Activated CD8-positive, alpha-beta memory T cell treated with anti-CD3 and anti-CD28 coated beads, Interleukin-2, amount 50 U/mL, for 24 hours (primary cell): Measurements from ENCODE around the gene GLIS2.
"Not testable (repeated sequence)": the region's sequence is repeated elsewhere in the genome, so short reads cannot be mapped to it uniquely, and the experiment has no call there.

Experiments used
- DNase-seq: peaks from one replicate; pipeline ENCODE4 v3.0.0-alpha.2; 2020; ENCODE audit errors: extremely low read depth

GLIS2 gene

DNA sequence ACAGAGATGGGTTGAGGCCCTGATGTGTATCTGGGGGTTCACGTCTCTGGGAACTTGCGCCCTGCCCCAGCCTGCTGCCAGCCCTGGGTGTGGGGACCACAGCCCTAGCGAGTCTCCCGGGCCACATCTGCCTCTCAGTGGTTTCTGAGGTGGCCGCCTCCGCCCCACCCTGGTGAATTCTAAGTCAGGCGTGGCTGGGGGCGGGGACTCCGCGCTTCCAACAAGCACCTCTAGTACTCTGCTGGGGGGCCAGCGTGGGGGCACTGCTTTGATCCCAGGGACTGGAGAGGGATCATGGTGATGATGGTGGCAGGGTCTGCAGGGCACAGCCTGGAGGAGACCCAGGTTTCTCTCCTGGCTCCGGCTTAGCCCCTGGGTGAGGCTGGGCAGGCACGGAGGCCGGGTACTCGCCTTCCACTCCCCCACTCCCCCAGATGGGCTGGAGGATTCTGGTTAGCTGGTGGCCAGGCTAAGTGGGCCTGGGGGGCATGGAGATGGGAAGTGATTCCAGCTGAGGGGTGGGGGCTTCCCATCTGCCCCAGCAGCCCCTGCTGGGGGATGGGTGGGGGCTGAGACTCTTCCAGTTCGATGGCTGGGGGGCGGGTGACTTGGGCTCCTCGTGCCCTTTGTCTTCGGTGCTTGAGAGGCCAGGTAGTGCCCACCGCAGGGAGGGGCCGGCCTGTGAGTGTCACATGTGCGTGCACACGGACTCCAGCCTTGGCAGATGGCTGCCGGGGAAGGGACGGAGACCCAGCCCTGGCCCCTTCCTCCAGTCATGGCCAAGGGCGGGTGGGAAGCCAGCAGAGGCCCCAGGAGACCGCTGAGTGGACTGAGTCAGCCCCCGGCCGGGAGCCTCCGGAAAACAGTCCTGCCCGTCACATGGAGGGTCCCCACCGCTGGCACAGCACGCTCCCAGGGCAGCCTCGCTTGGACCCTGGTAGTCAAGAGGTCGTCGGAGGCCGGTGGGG is 3.9 kb downstream of the GLIS2 start:
- DNase-seq, result no peak

DNA sequence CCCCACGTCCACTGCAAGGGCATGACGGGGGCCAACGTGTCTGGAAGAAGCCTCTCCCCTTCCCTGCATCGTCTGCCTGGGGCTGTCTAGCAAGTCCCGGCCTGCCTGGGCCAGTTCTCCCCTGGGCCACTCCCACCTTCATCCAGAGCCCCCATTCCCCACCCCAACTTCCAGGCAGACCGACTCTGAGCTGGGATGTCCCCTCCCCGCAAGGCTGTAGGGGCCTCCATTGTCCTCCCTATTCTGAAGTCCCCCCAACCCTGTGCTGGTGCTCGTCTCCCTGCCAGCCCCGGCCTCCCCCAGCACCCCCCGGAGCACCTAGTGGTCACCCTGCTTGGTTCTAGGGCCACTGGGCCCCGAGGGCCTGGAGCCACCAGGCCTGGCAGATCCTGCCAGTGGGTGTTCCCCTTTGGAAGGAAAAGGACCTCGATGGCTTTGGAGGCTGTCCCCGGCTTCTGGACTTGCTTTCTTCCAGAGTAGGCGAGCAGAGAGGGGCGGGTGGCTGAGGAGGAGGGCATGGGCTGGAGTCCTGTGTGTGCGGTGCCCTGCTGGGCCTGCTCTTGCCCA is 4.8 kb downstream of the GLIS2 start:
- DNase-seq, result no peak

DNA sequence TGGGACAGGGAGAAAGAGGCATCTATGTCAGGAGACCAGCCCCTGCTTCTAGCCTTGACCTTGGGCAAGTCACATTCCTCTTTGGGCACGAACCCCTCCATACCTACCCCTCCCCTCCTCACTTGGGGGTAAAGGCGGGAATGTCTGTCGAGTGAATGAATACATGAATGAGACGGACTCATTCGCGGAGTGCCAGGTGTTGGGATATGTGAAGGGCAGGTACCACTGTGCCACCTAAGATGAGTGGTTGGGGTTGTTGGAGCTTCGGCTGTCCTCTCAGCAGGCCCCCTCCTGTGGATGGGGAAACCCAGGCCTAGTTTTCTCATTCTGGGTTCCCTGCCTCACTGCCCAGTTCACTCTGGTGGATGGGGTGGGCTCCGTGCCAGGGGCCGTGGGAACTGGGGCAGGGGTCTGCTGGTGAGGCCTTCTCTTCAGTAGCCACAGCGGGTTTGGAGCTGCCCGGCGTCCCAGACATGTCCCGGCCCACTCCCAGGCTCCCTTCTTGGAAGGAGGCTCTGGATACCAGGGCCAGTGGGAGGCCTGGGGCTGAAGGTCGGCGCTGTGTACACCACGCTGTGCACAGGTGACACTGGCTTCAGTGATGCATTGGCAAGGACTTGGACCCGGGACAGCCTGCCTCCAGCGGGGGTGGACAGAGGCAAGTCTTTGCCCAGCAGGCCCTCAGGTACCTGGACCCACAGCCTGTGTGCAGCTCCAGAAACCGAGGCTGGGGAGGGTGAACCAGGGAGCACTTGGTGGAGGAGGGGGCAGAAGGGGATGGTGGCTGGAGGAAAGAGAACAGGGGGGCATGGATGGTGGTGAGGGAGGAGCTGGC is 5.6 kb downstream of the GLIS2 start:
- no peak for DNase-seq

GRCh38 chr16:4322121-4323052 is 6.5 kb downstream of the GLIS2 start:
- DNase-seq, result no peak

- no peak for DNase-seq
Measured at GRCh38 chr16:4323071-4323844, 7.4 kb downstream of the GLIS2 start.

- DNase-seq, result no peak
Measured at GRCh38 chr16:4323845-4324488, 8.1 kb downstream of the GLIS2 start.

DNA sequence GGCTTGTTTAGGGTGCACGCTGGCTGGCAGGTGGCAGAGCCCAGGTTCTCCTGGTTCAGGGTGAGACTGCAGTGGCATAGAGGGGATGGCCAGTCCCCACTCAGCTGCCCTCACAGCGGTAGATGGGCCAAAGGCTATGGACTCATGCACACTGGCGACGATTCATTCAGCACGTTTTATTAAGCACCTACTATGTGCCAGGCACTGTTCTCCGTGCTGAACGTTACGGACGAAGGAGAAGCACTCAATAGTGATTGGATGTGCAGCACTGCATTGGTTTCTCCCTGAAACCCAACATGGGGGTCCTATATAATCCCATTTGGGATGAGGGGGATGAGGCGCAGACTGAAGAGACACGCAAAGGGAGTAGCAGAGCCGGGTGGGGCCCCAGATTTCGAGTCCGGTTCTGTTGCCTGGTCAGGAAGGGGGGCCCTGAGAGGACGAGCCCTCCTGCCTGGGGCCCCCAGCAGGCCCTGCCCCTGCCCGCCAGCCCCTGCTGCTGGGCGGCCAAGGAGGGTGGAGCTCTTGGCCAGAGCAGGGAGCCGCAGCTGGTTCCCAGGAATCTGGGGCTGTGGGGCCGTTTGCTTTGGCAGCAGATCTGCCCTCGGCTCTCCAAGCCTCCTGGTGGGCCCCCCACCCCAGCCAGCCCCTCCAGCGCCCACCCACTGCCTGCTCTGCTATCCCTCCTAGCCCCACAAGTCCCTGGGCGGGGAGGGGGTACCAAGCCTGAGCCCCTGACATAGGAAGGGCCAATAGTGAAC is 8.8 kb downstream of the GLIS2 start:
- DNase-seq, result no peak

GRCh38 chr16:4325253-4325758 is 9.4 kb downstream of the GLIS2 start:
- DNase-seq, result no peak

- DNase-seq, result no peak
Measured at GRCh38 chr16:4327386-4328045, 11.6 kb downstream of the GLIS2 start.

DNA sequence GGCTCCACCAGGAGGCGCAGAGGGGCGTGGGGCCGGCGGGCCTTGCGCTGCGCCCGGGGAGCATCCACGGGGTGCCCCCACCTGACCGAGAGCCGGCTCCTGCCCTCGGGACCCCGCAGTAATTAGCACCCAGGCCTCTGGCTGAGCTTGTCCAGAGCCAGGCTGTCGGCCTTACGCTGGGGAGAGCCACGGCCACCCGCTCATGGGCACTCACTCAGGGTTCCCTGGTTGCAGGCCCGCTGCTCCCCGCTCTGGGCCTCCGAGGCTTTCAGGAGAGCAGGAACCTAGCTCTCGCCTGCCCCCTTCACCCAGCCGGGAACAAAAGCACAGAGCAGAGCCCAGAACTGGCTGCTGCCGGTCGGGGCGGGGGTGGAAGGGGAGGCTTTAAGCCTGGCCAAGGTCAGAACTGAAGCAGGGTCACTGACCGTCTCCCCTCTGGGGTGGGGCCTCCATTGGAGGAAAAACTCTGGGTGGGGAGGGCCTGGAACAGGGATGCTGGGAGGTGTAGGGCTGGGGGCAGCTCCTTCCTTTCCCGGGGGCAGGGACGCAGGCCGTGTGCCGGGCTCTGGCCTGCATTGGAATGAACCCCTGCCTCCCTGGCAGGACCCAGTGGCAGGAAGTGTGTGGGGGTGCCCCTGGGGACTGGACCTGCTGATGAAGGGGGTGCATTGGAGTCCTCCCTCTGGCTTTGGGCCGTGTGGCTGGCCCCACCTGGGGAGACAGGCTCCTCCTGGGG is 12.3 kb downstream of the GLIS2 start:
- no peak for DNase-seq

DNA sequence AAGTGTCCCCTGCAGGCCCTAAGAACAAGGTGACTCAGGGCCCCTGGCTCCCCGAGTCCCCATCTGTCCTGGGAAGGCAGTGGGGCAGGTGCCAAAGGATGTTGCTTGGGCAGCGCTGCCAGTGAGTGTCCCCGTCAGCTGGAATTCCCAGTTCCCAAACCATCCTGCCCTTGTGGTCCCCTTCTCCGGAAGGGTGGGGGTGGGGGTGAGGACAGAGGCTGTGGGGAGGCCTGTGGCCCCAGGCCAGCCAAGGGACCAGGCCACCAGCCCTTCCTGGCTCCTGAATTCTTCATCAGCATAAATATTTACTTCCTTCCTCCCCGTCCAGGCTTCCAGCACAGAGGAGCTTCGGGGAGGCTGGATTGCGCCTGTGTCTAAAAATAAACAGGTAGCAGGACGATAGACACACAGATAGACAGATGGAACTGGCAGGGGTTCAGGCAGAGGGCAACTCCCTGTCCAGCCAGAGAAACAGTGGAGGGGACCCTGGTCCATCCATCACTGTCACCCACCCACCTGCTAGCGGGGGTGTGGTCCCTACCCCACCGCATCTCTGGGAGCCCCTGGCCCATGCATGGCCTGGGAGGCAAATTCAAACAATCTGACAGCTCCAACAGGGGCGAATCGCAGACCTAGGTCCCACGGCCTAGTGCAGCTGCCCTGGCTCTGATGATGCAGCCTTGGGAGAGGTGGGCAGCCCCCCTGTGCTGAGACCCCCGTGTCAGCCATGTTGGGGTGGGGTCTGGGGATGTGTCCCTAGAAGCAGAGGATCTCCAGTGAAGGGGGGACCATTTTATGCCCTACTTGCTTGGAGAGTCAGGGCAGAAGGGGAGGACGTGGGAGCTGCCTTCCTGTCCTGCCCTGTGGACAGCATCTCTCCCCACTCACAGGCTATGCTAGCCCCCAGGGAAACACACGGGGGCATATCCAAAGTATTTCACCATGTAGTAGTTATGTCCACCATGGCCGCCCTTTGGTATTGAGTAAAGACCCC is 13.2 kb downstream of the GLIS2 start:
- DNase-seq, result no peak

DNA sequence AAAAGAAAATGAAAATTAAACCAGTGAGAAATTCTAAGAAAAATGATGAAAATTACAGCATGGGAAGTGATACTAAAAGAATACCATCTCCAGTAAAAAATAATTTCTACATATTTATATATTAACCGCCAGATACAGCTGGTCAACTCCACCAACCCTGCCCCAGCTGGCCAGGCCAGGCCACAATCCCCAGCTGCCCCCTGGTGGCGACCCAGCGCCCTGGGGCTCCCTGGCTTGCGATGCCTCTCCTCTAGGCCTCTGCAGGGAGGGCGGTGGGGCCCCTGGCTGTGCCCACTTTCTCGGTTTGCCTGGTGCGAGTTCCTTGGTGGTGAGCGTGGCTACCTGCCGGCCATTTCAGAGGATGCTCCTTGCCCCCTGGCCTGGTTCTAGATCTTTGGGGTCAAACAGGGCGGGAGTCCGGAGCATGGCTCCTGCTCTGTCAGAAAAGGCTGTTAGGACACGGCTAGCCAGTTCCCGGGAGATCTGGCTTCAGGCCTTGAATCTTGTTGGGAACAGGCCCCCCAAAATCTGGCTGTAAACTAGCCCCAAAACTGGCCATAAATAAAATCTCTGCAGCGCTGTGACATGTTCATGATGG is 14.5 kb downstream of the GLIS2 start:
- DNase-seq, result no peak

- DNase-seq, result no peak
Measured at GRCh38 chr16:4332083-4332482, 16.2 kb downstream of the GLIS2 start.

DNA sequence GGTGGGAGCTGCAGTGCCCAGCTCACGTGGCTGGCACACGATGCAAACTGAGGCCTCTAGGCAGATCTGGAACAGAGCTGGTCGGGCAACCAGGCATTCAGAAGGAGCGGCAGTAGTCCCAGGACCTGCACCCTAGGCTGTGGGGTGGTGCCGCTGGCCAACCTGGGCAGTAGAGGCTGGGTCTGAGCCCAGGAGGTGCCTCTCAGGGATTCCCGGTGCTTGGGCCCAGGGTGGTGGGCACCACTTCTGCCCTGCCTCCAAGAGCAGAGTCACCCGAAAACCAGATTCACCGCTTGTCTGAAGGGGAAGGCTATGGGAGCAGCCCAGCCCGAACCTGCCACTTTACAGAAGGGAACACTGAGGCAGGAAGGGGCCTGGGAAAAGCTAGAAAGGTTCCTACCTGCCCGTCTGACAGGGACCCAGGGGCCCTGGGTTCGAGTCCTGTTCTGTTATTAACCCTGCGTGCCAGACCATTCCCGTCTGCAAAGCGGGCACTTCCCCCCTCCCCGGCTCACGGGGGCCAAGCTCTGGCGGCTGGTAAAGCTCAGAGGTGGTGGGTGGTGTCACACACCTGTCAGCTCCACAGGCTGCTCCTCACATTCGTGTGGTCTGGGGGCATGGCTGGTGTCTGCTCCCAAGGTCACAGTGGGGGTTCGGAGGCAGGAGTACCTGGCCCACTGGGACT is 16.9 kb downstream of the GLIS2 start:
- no peak for DNase-seq

DNA sequence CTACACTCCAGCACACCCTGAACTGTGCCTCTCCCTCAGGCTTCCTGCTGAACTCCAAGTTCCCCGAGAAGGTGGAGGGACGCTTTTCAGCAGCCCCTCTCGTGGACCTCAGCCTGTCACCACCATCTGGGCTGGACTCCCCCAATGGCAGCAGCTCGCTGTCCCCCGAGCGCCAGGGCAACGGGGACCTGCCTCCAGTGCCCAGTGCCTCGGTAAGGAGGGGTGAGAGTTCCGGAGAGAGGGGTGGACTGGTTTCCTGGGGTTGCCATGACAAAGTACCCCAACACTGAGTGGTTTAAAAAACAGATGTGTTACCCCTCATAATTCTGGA is 17.4 kb downstream of the GLIS2 start:
- no peak for DNase-seq

GRCh38 chr16:4333714-4334113 is 17.8 kb downstream of the GLIS2 start:
- not testable (repeated sequence) for DNase-seq
